AG09319 (cell line): Measurements from ENCODE around the gene KHDC4.

Experiments
- DNase-seq: peaks from one replicate; pipeline ENCODE4 v3.0.0-alpha.2; 2010; ENCODE audit warnings: low read depth; ENCODE audit errors: extremely low read depth
- CTCF ChIP-seq: IDR thresholded peaks from 2 replicates; pipeline ENCODE4 v1.5.1; 2011; ENCODE audit warnings: low read depth, mild to moderate bottlenecking, inconsistent platforms, low read length, moderate library complexity

The KHDC4 gene

GRCh38 chr1:155934097-155934935, at the start of gene KHDC4:
TSS of gene KHDC4 (minus strand) at chr1:155934413. CDS start at chr1:155934373, 40 bp downstream.
- TF ChIP-seq CTCF: peak; percentile 15
- peak; percentile 96 for DNase-seq

- TF ChIP-seq CTCF: peak; percentile 16
- peak; percentile 100 for DNase-seq
These were observed 49.2 kb upstream of the KHDC4 start for GRCh38 chr1:155983191-155984024.

- no peak for DNase-seq
- TF ChIP-seq CTCF: no peak
These were observed 47.9 kb upstream of the KHDC4 start for GRCh38 chr1:155982106-155982505.

- peak; percentile 54 for DNase-seq
- no peak for TF ChIP-seq CTCF
These were observed 47.3 kb upstream of the KHDC4 start for GRCh38 chr1:155981266-155982088.

GRCh38 chr1:155979597-155980343, 45.6 kb upstream of the KHDC4 start:
- no peak for DNase-seq
- no peak for TF ChIP-seq CTCF

- TF ChIP-seq CTCF: no peak
- DNase-seq: no peak
These were observed 44.8 kb upstream of the KHDC4 start for GRCh38 chr1:155978973-155979429.
